NCI-H226 (cell line): Measurements from ENCODE around the gene PEX14.

ENCODE experiments used
- DNase-seq: peaks from one replicate; pipeline ENCODE4 v3.0.0-alpha.2; 2015

The PEX14 gene

GRCh38 chr1:10671090-10671489 lies 196.3 kb downstream of the PEX14 start:
- no peak for DNase-seq

GRCh38 chr1:10671622-10672342 lies 197.0 kb downstream of the PEX14 start:
- DNase-seq: no peak

GRCh38 chr1:10672343-10673050 lies 197.7 kb downstream of the PEX14 start:
- DNase-seq: no peak

GRCh38 chr1:10673109-10673711 lies 198.5 kb downstream of the PEX14 start:
- DNase-seq: no peak

GRCh38 chr1:10674222-10674621 lies 199.5 kb downstream of the PEX14 start:
- no peak for DNase-seq

- DNase-seq: no peak
These were observed 200.2 kb downstream of the PEX14 start for GRCh38 chr1:10674700-10675609.

GRCh38 chr1:10675813-10676212 lies 201.1 kb downstream of the PEX14 start:
- DNase-seq: no peak

GRCh38 chr1:10676963-10677362 lies 202.2 kb downstream of the PEX14 start:
- no peak for DNase-seq

GRCh38 chr1:10677491-10678391 lies 203.0 kb downstream of the PEX14 start:
- DNase-seq: no peak

GRCh38 chr1:10678402-10678801 lies 203.7 kb downstream of the PEX14 start:
- DNase-seq: no peak

GRCh38 chr1:10678852-10679251 lies 204.1 kb downstream of the PEX14 start:
- no peak for DNase-seq

GRCh38 chr1:10679496-10680220 lies 204.9 kb downstream of the PEX14 start:
- DNase-seq: peak; percentile 70
